CD14-positive monocyte (primary cell): ENCODE data around the gene PHRF1. TPM values are rescaled to one million over a fixed set of nuclear protein-coding genes. Genes with fewer than 3 reads are reported as not detected.

Experiments used
- DNase-seq, 3 donors: peaks; one replicate each; pipeline ENCODE4 v3.0.0-alpha.2; 2011 to 2022
- H2AFZ ChIP-seq: 2 replicates; pipeline ENCODE4 v1.6.0; 2012; ENCODE audit warnings: mild to moderate bottlenecking, low read depth, low read length, inconsistent platforms; ENCODE audit not compliant: insufficient read depth, poor library complexity, severe bottlenecking
- H3K27ac ChIP-seq, 2 donors: 1 replicate in 1 of 2; 2 replicates in 1 of 2; pipeline ENCODE4 v1.5.1; 2012 to 2013; ENCODE audit warnings: low read length in 2 of 2, control low read depth in 1 of 2, inconsistent platforms in 1 of 2, low read depth in 1 of 2, mild to moderate bottlenecking in 1 of 2
- H3K27me3 ChIP-seq, 2 donors: one replicate each; pipeline versions ENCODE4 v1.6.0 to v1.6.1; 2011 to 2013; ENCODE audit warnings: low read length in 2 of 2; ENCODE audit not compliant: control insufficient read depth in 2 of 2, insufficient read depth in 2 of 2
- H3K36me3 ChIP-seq, 2 donors: replicated peaks in 1 of 2; 1 replicate in 1 of 2; 2 replicates in 1 of 2; pipeline versions ENCODE4 v1.5.1 to v1.6.1; 2012 to 2013; ENCODE audit warnings: low read length in 2 of 2, control low read depth in 1 of 2, inconsistent platforms in 1 of 2, mild to moderate bottlenecking in 1 of 2; ENCODE audit not compliant: insufficient read depth in 2 of 2, control insufficient read depth in 1 of 2
- H3K4me1 ChIP-seq, 2 donors: 1 replicate in 1 of 2; 2 replicates in 1 of 2; pipeline versions ENCODE4 v1.5.1 to v1.6.1; 2012 to 2013; ENCODE audit warnings: low read length in 2 of 2, control low read depth in 1 of 2, inconsistent platforms in 1 of 2, mild to moderate bottlenecking in 1 of 2, moderate library complexity in 1 of 2; ENCODE audit not compliant: insufficient read depth in 2 of 2, control insufficient read depth in 1 of 2
- H3K4me2 ChIP-seq: replicated peaks from 2 replicates; pipeline ENCODE3; 2012; ENCODE audit warnings: low read length, moderate library complexity, mild to moderate bottlenecking; ENCODE audit not compliant: poor library complexity, severe bottlenecking; ENCODE audit errors: extremely low read depth
- H3K4me3 ChIP-seq, 3 experiments: fragments of 200-600 bp in 1 of 3; sonication (generic) in 1 of 3; replicated peaks in 1 of 3; 1 replicate in 2 of 3; 2 replicates in 1 of 3; pipeline ENCODE4 v1.5.1; 2011 to 2013; ENCODE audit warnings: low read length in 3 of 3, mild to moderate bottlenecking in 3 of 3, control low read depth in 2 of 3, low read depth in 2 of 3, inconsistent platforms in 1 of 3, moderate library complexity in 1 of 3
- H3K79me2 ChIP-seq: 2 replicates; pipeline ENCODE4 v1.6.0; 2012; ENCODE audit warnings: mild to moderate bottlenecking, control low read depth, inconsistent platforms, low read length, moderate library complexity; ENCODE audit not compliant: insufficient read depth
- H3K9ac ChIP-seq: 2 replicates; pipeline ENCODE4 v1.6.0; 2017; ENCODE audit warnings: low read length, mild to moderate bottlenecking; ENCODE audit not compliant: insufficient read depth, poor library complexity, severe bottlenecking
- H3K9me3 ChIP-seq, 2 donors: replicated peaks in 1 of 2; 1 replicate in 1 of 2; 2 replicates in 1 of 2; pipeline versions ENCODE4 v1.5.1 to v1.6.1; 2012 to 2013; ENCODE audit warnings: low read length in 2 of 2, control low read depth in 1 of 2; ENCODE audit not compliant: control insufficient read depth in 1 of 2, insufficient read depth in 1 of 2
- H4K20me1 ChIP-seq: 2 replicates; pipeline ENCODE4 v1.6.0; 2012; ENCODE audit warnings: mild to moderate bottlenecking, low read length, control low read depth, moderate library complexity; ENCODE audit not compliant: insufficient read depth
- H3K27ac Mint-ChIP-seq, 7 donors: one replicate each; pipeline ENCODE4 v1.8.0; 2020; ENCODE audit warnings: mild to moderate bottlenecking in 7 of 7, mixed read lengths in 7 of 7, moderate library complexity in 6 of 7, inconsistent platforms in 2 of 7
- H3K27me3 Mint-ChIP-seq, 3 donors: one replicate each; pipeline ENCODE4 v1.8.0; 2021 to 2022; ENCODE audit warnings: low read depth in 3 of 3, mild to moderate bottlenecking in 3 of 3, mixed read lengths in 3 of 3, moderate library complexity in 3 of 3, inconsistent platforms in 1 of 3
- H3K36me3 Mint-ChIP-seq, 2 donors: one replicate each; pipeline ENCODE4 v1.8.0; 2020; ENCODE audit warnings: mixed read lengths in 2 of 2, inconsistent platforms in 1 of 2, mild to moderate bottlenecking in 1 of 2
- H3K4me1 Mint-ChIP-seq: one replicate; pipeline ENCODE4 v1.8.0; 2020; ENCODE audit warnings: mild to moderate bottlenecking, mixed read lengths
- H3K4me3 Mint-ChIP-seq, 2 donors: one replicate each; pipeline ENCODE4 v1.8.0; 2020; ENCODE audit warnings: mild to moderate bottlenecking in 2 of 2, mixed read lengths in 2 of 2, moderate library complexity in 1 of 2
- H3K9me3 Mint-ChIP-seq, 7 donors: one replicate each; pipeline ENCODE4 v1.8.0; 2020 to 2022; ENCODE audit warnings: mixed read lengths in 7 of 7, mild to moderate bottlenecking in 6 of 7, moderate library complexity in 6 of 7, inconsistent platforms in 2 of 7
- WGBS: methylation state at CpG from one replicate; pipeline ENCODE4 v1.1.5; 2013; ENCODE audit warnings: missing lambda C conversion rate; ENCODE audit not compliant: insufficient coverage; 5-methylcytosine and 5-hydroxymethylcytosine counted together
- intact Hi-C, 2 donors: fragments of 100-400 bp; cut with micrococcal nuclease; formaldehyde crosslinking; loops; one replicate each; pipeline versions ENCODE4 v1.15.0 to v1.15.1; 2023
- polyA plus RNA-seq, 3 donors: library from polyadenylated mRNA; depleted of rRNA in 1 of 3; unstranded in 2 of 3; stranded (reverse) in 1 of 3; fragments of 300-500 nt in 2 of 3; fragments of >200 nt in 1 of 3; fragmentation: Illumina TruSeq in 2 of 3; gene quantifications; 1 replicate in 2 of 3; 2 replicates in 1 of 3; pipeline ENCODE4 v1.2.3, GENCODE V29; 2012 to 2021
- TF ChIP-seq, protein P1 (sequence below): fragments of 200-600 bp; IDR thresholded peaks from one replicate; pipeline ENCODE4 v1.8.0; 2022; ENCODE audit warnings: antibody characterized with exemption, mild to moderate bottlenecking

Gene PHRF1
- polyA plus RNA-seq, 3 donors = 1.3 to 11.1 (median 3.3) TPM

- Mint-ChIP-seq H3K27ac (no peak overlapping the region), H3K4me3 (no peak overlapping the region), H3K36me3 (peaks cover 82 to 94% of the 10 kb centered on the region in 2 donors), H3K27me3 (peaks cover 0 to 2% (median 0%) of the 10 kb centered on the region in 3 donors), H3K4me1 (peaks cover 13% of the 10 kb centered on the region), H3K9me3 (no peaks in the 10 kb centered on the region)
- Histone ChIP-seq H3K27me3 (no peaks in the 10 kb centered on the region), H3K27ac (no peak overlapping the region), H4K20me1 (peaks cover 65% of the 10 kb centered on the region), H3K4me1 (peaks cover 12% of the 10 kb centered on the region in 2 donors), H3K79me2 (peaks cover 22% of the 10 kb centered on the region), H3K9me3 (no peaks in the 10 kb centered on the region), H3K4me2 (no peak overlapping the region), H3K36me3 (peaks cover 73 to 90% of the 10 kb centered on the region in 2 donors), H2AFZ (no peak overlapping the region), H3K4me3 (no peak overlapping the region), H3K9ac (no peak overlapping the region)
- 98% methylated on average over 22 of the region's 22 CpGs for WGBS
- intact Hi-C loops = no loop called here
- no peak for DNase-seq
- TF ChIP-seq, protein P1, sequence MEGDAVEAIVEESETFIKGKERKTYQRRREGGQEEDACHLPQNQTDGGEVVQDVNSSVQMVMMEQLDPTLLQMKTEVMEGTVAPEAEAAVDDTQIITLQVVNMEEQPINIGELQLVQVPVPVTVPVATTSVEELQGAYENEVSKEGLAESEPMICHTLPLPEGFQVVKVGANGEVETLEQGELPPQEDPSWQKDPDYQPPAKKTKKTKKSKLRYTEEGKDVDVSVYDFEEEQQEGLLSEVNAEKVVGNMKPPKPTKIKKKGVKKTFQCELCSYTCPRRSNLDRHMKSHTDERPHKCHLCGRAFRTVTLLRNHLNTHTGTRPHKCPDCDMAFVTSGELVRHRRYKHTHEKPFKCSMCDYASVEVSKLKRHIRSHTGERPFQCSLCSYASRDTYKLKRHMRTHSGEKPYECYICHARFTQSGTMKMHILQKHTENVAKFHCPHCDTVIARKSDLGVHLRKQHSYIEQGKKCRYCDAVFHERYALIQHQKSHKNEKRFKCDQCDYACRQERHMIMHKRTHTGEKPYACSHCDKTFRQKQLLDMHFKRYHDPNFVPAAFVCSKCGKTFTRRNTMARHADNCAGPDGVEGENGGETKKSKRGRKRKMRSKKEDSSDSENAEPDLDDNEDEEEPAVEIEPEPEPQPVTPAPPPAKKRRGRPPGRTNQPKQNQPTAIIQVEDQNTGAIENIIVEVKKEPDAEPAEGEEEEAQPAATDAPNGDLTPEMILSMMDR = no peak
Observed at GRCh38 chr11:592501-592900, 16.2 kb downstream of the PHRF1 start.

GRCh38 chr11:592918-593317 is 16.6 kb downstream of the PHRF1 start:
- H3K27ac ChIP-seq = no peak overlapping the region
- no peak for DNase-seq
- H3K9ac ChIP-seq = no peak overlapping the region
- H3K9me3 ChIP-seq = no peaks in the 10 kb centered on the region
- Mint-ChIP-seq H3K27ac (no peak overlapping the region), H3K36me3 (peaks cover 80 to 96% of the 10 kb centered on the region in 2 donors), H3K9me3 (no peaks in the 10 kb centered on the region), H3K4me3 (no peak overlapping the region), H3K27me3 (peaks cover 0 to 2% (median 0%) of the 10 kb centered on the region in 3 donors), H3K4me1 (peaks cover 10% of the 10 kb centered on the region)
- intact Hi-C loops = no loop called here
- peaks cover 65% of the 10 kb centered on the region for H4K20me1 ChIP-seq
- WGBS = 97% methylated on average over 6 of the region's 10 CpGs
- peaks cover 8% of the 10 kb centered on the region in 2 donors for H3K4me1 ChIP-seq
- H3K4me2 ChIP-seq = no peak overlapping the region
- H3K4me3 ChIP-seq = no peak overlapping the region
- H2AFZ ChIP-seq = no peak overlapping the region
- TF ChIP-seq, protein P1 = no peak
- H3K36me3 ChIP-seq = peaks cover 78 to 93% of the 10 kb centered on the region in 2 donors
- H3K27me3 ChIP-seq = no peaks in the 10 kb centered on the region
- H3K79me2 ChIP-seq = peaks cover 22% of the 10 kb centered on the region
